IMR-90 (cell line): ENCODE results near the gene XPO6. TPM values are rescaled to one million over a fixed set of nuclear protein-coding genes. Genes with fewer than 3 reads are reported as not detected.

Source experiments
- ATAC-seq: fragments of 200-7000 bp; cut with Tn5 transposase; 2 replicates; pipeline ENCODE4 v1.9.1; 2020; ENCODE audit warnings: low read depth, mild to moderate bottlenecking, moderate library complexity
- BruUV-seq: library from RNA; stranded (reverse); fragments of 400-500 nt; replicated peaks from 2 replicates; lab custom pipeline; 2021; lab: Mats Ljungman, UMichigan
- CTCF ChIA-PET: fragments of 300-600 bp; formaldehyde crosslinking; extraction: SDS; loops from one replicate; lab custom pipeline; 2021; ENCODE audit warnings: antibody characterized with exemption; lab: Yijun Ruan, JAX
- POLR2A ChIA-PET: fragments of 300-600 bp; sonication (Branson Sonifier 250); formaldehyde crosslinking; loops from one replicate; lab custom pipeline; 2022; ENCODE audit warnings: antibody characterized with exemption; ENCODE audit not compliant: unreplicated experiment; lab: Charles Lee
- DNase-seq: peaks from one replicate; pipeline ENCODE4 v3.0.0; 2013
- H2AFZ ChIP-seq: replicated peaks from 2 replicates; pipeline ENCODE3; 2013; ENCODE audit warnings: low read length, mild to moderate bottlenecking; ENCODE audit not compliant: poor library complexity
- H2AK5ac ChIP-seq: 2 replicates; pipeline ENCODE4 v1.6.1; 2013; ENCODE audit warnings: low read depth, low read length, inconsistent platforms
- H2AK9ac ChIP-seq: replicated peaks from 2 replicates; pipeline ENCODE3; 2013; ENCODE audit warnings: mild to moderate bottlenecking, low read depth, low read length, moderate library complexity; ENCODE audit not compliant: poor library complexity
- H2BK120ac ChIP-seq: 2 replicates; pipeline ENCODE4 v1.6.1; 2013; ENCODE audit warnings: low read depth, low read length, inconsistent platforms
- H2BK15ac ChIP-seq: 3 replicates; pipeline ENCODE4 v1.6.1; 2013; ENCODE audit warnings: low read depth, low read length, inconsistent platforms
- H2BK20ac ChIP-seq: 2 replicates; pipeline ENCODE4 v1.6.1; 2013; ENCODE audit warnings: low read depth, mild to moderate bottlenecking, inconsistent platforms, low read length, moderate library complexity
- H2BK5ac ChIP-seq: 2 replicates; pipeline ENCODE4 v1.6.1; 2013; ENCODE audit warnings: mild to moderate bottlenecking, low read depth, low read length, inconsistent platforms; ENCODE audit not compliant: poor library complexity, severe bottlenecking
- H3K14ac ChIP-seq: replicated peaks from 2 replicates; pipeline ENCODE4 v1.6.1; 2013; ENCODE audit warnings: low read depth, low read length, inconsistent platforms
- H3K18ac ChIP-seq: 2 replicates; pipeline ENCODE4 v1.6.1; 2013; ENCODE audit warnings: low read depth, low read length, control low read depth
- H3K23ac ChIP-seq: 2 replicates; pipeline ENCODE4 v1.6.1; 2013; ENCODE audit warnings: low read depth, low read length, inconsistent platforms
- H3K27ac ChIP-seq: 2 replicates; pipeline ENCODE4 v1.5.1; 2013; ENCODE audit warnings: mild to moderate bottlenecking, control low read depth, low read length; ENCODE audit not compliant: insufficient read depth
- H3K27me3 ChIP-seq: 2 replicates; pipeline ENCODE4 v1.6.1; 2013; ENCODE audit warnings: low read length; ENCODE audit not compliant: control insufficient read depth, insufficient read depth
- H3K36me3 ChIP-seq: 2 replicates; pipeline ENCODE4 v1.6.1; 2013; ENCODE audit warnings: low read length, mixed read lengths; ENCODE audit not compliant: control insufficient read depth, insufficient read depth
- H3K4ac ChIP-seq: 2 replicates; pipeline ENCODE4 v1.6.1; 2013; ENCODE audit warnings: low read depth, low read length, inconsistent platforms
- H3K4me1 ChIP-seq: 2 replicates; pipeline ENCODE4 v1.6.1; 2013; ENCODE audit warnings: low read length, mixed read lengths; ENCODE audit not compliant: control insufficient read depth, insufficient read depth
- H3K4me2 ChIP-seq: 2 replicates; pipeline ENCODE4 v1.6.1; 2013; ENCODE audit warnings: low read depth, mild to moderate bottlenecking, control low read depth, low read length, moderate library complexity
- H3K4me3 ChIP-seq: 2 replicates; pipeline ENCODE4 v1.5.1; 2013; ENCODE audit warnings: low read depth, mild to moderate bottlenecking, control low read depth, low read length, moderate library complexity; ENCODE audit not compliant: insufficient read depth
- H3K56ac ChIP-seq: 2 replicates; pipeline ENCODE4 v1.6.1; 2013; ENCODE audit warnings: low read length, inconsistent platforms; ENCODE audit not compliant: insufficient read depth; ENCODE audit errors: extremely low read depth
- H3K79me1 ChIP-seq, 2 experiments: 2 replicates each; pipeline ENCODE4 v1.6.1; 2013; ENCODE audit warnings: low read length in 2 of 2, inconsistent platforms in 1 of 2, low read depth in 1 of 2
- H3K9ac ChIP-seq: 2 replicates; pipeline ENCODE4 v1.6.1; 2013; ENCODE audit warnings: low read depth, low read length, control low read depth
- H3K9me1 ChIP-seq: 2 replicates; pipeline ENCODE4 v1.6.1; 2013; ENCODE audit warnings: low read length, inconsistent platforms; ENCODE audit not compliant: insufficient read depth
- H3K9me3 ChIP-seq: 2 replicates; pipeline ENCODE4 v1.6.1; 2013; ENCODE audit warnings: low read length; ENCODE audit not compliant: control insufficient read depth, insufficient read depth
- H4K20me1 ChIP-seq: 2 replicates; pipeline ENCODE4 v1.6.1; 2013; ENCODE audit warnings: low read length, inconsistent platforms; ENCODE audit not compliant: insufficient read depth
- H4K5ac ChIP-seq: 2 replicates; pipeline ENCODE4 v1.6.1; 2013; ENCODE audit warnings: mild to moderate bottlenecking, low read depth, low read length, control low read depth
- H4K8ac ChIP-seq, 2 experiments: 2 replicates each; pipeline ENCODE4 v1.6.1; 2013; ENCODE audit warnings: low read depth in 2 of 2, low read length in 2 of 2, control low read depth in 1 of 2, inconsistent platforms in 1 of 2
- H4K91ac ChIP-seq: 2 replicates; pipeline ENCODE4 v1.6.1; 2013; ENCODE audit warnings: low read depth, low read length, inconsistent platforms; ENCODE audit not compliant: insufficient read depth
- BHLHE40 ChIP-seq: fragments of 150-350 bp; IDR thresholded peaks from 2 replicates; pipeline ENCODE4 v1.6.1; 2016; ENCODE audit warnings: mild to moderate bottlenecking, low read depth, low read length
- CEBPB ChIP-seq: IDR thresholded peaks from 2 replicates; pipeline ENCODE4 v1.6.1; 2012; ENCODE audit warnings: low read depth, low read length, improper control_type of control experiment
- CHD1 ChIP-seq: IDR thresholded peaks from 2 replicates; pipeline ENCODE4 v1.6.1; 2012; ENCODE audit warnings: low read depth, low read length, improper control_type of control experiment
- CTCF ChIP-seq: conservative IDR thresholded peaks from 2 replicates; pipeline ENCODE4 v1.5.1; 2012; ENCODE audit warnings: mild to moderate bottlenecking, low read depth, low read length, improper control_type of control experiment
- ELK1 ChIP-seq: fragments of 150-350 bp; IDR thresholded peaks from 2 replicates; pipeline ENCODE4 v1.6.1; 2016; ENCODE audit warnings: low read depth, mild to moderate bottlenecking, low read length, moderate library complexity, borderline replicate concordance
- FOS ChIP-seq: fragments of 150-350 bp; IDR thresholded peaks from 2 replicates; pipeline ENCODE4 v1.6.1; 2016; ENCODE audit warnings: low read depth, low read length
- MAFK ChIP-seq: IDR thresholded peaks from 2 replicates; pipeline ENCODE4 v1.6.1; 2012; ENCODE audit warnings: low read depth, low read length, improper control_type of control experiment
- MAZ ChIP-seq: IDR thresholded peaks from 2 replicates; pipeline ENCODE4 v1.6.1; 2012; ENCODE audit warnings: low read depth, mild to moderate bottlenecking, low read length, improper control_type of control experiment, moderate library complexity, borderline replicate concordance
- MXI1 ChIP-seq: IDR thresholded peaks from 2 replicates; pipeline ENCODE4 v1.6.1; 2012; ENCODE audit warnings: low read depth, mild to moderate bottlenecking, low read length, moderate library complexity, borderline replicate concordance
- NFE2L2 ChIP-seq: fragments of 150-350 bp; IDR thresholded peaks from 2 replicates; pipeline ENCODE4 v1.6.1; 2016; ENCODE audit warnings: low read depth, mild to moderate bottlenecking, low read length
- POLR2A ChIP-seq: IDR thresholded peaks from 2 replicates; pipeline ENCODE4 v1.6.1; 2012; ENCODE audit warnings: mild to moderate bottlenecking, low read depth, low read length
- RCOR1 ChIP-seq: IDR thresholded peaks from 2 replicates; pipeline ENCODE4 v1.6.1; 2012; ENCODE audit warnings: mild to moderate bottlenecking, low read length, improper control_type of control experiment; ENCODE audit not compliant: insufficient replicate concordance
- RFX5 ChIP-seq: IDR thresholded peaks from 2 replicates; pipeline ENCODE4 v1.8.0; 2012; ENCODE audit warnings: low read depth, mild to moderate bottlenecking, low read length, moderate library complexity
- WGBS, 2 experiments: methylation state at CpG; one replicate each; pipeline versions ENCODE4 v1.1.5 to v1.1.7; 2013; ENCODE audit warnings: missing lambda C conversion rate in 2 of 2; ENCODE audit not compliant: insufficient read length in 1 of 2; ENCODE audit errors: extremely low coverage in 2 of 2; 5-methylcytosine and 5-hydroxymethylcytosine counted together
- dilution Hi-C: fragments of 300-500 bp; cut with HindIII; formaldehyde crosslinking; loops from one replicate; pipeline ENCODE4 v1.14.3; 2018; ENCODE audit warnings: low sequenced_read_pairs; ENCODE audit not compliant: unreplicated experiment
- in situ Hi-C: fragments of 300-500 bp; cut with MboI; formaldehyde crosslinking; loops from 3 replicates; pipeline ENCODE4 v1.14.3; 2019; ENCODE audit warnings: low sequenced_read_pairs, inconsistent platforms, mixed read lengths
- intact Hi-C: fragments of 100-400 bp; cut with micrococcal nuclease; formaldehyde crosslinking; loops from 2 replicates; pipeline ENCODE4 v1.10.0; 2022
- polyA plus RNA-seq, 3 experiments: library from polyadenylated mRNA; depleted of rRNA; stranded (reverse); fragments of >200 nt; gene quantifications; 2 replicates each; pipeline ENCODE4 v1.2.3, GENCODE V29; 2012; ENCODE audit warnings: low replicate concordance in 1 of 3
- total RNA-seq: library from RNA; depleted of rRNA; stranded (reverse); fragments of >200 nt; gene quantifications from 2 replicates; pipeline ENCODE4 v1.2.3, GENCODE V29; 2012

Gene XPO6
- total and polyA plus RNA-seq, 2 of the 4 experiments (the other 2 are of a cell fraction): 108 to 184 TPM

- Histone ChIP-seq H3K9ac (no peak overlapping the region), H3K27ac (peak overlapping the region; percentile 15; the same call in 1 of the 2 replicates), H3K27me3 (no peaks in the 10 kb centered on the region), H3K18ac (peak overlapping the region; percentile 68), H4K91ac (peak overlapping the region; percentile 18; the same call in 1 of the 2 replicates), H3K56ac (no peak overlapping the region), H2BK120ac (no peak overlapping the region), H4K20me1 (peaks cover 8% of the 10 kb centered on the region; the same call in 1 of the 2 replicates), H4K5ac (peak overlapping the region; percentile 54; the same call in 1 of the 2 replicates), H4K8ac (peak overlapping the region in 1 of 2 experiments; percentile 24; a peak in 1 of 4 replicates), H2BK5ac (peak overlapping the region; percentile 61), H2BK20ac (no peak overlapping the region), H3K4me2 (peak overlapping the region; percentile 13; the same call in 1 of the 2 replicates), H3K9me3 (no peaks in the 10 kb centered on the region), H3K36me3 (peaks cover 39% of the 10 kb centered on the region), H2AK9ac (no peak overlapping the region), H3K9me1 (peaks cover 21% of the 10 kb centered on the region), H2AFZ (no peak overlapping the region), H2AK5ac (peak overlapping the region; percentile 28; the same call in 1 of the 2 replicates), H3K4ac (peak overlapping the region; percentile 1; the same call in 1 of the 2 replicates), H3K23ac (no peak overlapping the region), H3K4me3 (no peak overlapping the region), H3K79me1 (peaks cover 56 to 85% of the 10 kb centered on the region in 2 experiments), H2BK15ac (0 out of 3 replicates have a peak overlapping the region, but pooled peaks have one; percentile 16), H3K14ac (peak overlapping the region; percentile 3; the same call in 1 of the 2 replicates), H3K4me1 (peaks cover 9% of the 10 kb centered on the region)
- ChIA-PET CTCF (no interaction called here), POLR2A (no interaction called here)
- intact Hi-C loops: no loop called here
- in situ Hi-C loops: loop anchor here (10.0 kb wide), 1 partner anchor 62 kb away; no protein-coding TSS in a partner anchor
- BruUV-seq: no TSS peak
- DNase-seq (peak; percentile 81), ATAC-seq (peak; percentile 22; the same call in 1 of the 2 replicates)
- 67% methylated on average over 3 of the region's 5 CpGs; no CpG with 5 or more reads in 1 of the 2 experiments for WGBS, 2 experiments
- dilution Hi-C loops: no loop called here
- TF ChIP-seq MAFK (no peak), MXI1 (no peak), CHD1 (no peak), BHLHE40 (peak; percentile 55; the same call in 1 of the 2 replicates), FOS (peak; percentile 48; the same call in 1 of the 2 replicates), MAZ (no peak), CTCF (no peak), NFE2L2 (no peak), ELK1 (no peak), RCOR1 (no peak), POLR2A (no peak), RFX5 (no peak), CEBPB (no peak)
These were observed 45.2 kb downstream of the XPO6 start for GRCh38 chr16:28166394-28167208.
